COLO829 (cell line): Measurements from ENCODE around the gene SLC6A4.

Experiments used
- DNase-seq: peaks from one replicate; pipeline ENCODE4 v3.0.0; 2012; ENCODE audit warnings: low spot score

SLC6A4 gene

DNA sequence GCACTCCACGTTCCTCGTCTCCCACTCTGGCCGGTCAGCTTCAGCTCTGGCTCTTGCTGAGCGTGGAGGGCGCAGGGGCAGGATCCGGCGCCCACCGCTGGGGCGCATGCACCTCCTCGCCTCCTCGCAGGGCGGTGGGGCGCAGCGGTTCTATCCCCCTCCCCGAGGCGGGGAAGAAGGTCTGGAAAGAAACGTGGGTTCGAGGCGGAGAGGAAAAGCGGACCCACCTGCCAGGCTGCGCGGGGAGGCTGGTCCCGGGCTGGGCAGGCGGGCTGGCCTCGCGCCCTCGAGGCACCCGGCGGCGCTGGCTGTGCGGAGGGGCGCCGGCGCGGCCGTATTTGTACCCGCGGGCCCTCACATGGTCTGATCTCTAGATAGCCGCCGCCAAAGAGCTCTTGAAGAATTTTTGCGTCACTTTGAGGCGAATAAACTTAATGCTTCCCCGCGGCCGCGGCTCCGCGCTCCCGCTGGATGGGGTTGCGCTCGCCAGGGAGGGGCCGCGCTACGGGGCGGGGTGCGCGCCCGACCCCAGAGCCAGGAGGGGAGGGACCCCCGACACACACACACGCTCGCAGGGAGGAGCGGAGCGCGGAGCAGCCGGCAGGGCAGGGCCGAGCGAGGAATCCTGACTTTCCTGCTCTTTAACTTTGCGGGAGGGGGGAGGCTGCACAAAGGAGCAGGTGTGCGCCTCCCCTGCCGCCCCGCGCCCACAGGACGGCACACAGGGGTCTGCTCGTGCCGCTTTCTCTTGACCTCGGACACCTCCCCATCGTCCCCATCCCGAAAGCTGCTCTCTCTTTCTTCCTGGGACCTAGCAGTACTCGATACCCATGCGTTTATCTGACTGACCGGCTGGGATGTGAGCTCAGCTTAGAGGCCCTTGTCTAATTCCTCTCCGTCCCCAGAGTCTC, at the start of gene SLC6A4:
Gene SLC6A4 (minus strand): TSS at position 312 of the 911 bp plus-strand sequence. CDS start 13,739 bp downstream, outside the sequence.
- no peak for DNase-seq

DNA sequence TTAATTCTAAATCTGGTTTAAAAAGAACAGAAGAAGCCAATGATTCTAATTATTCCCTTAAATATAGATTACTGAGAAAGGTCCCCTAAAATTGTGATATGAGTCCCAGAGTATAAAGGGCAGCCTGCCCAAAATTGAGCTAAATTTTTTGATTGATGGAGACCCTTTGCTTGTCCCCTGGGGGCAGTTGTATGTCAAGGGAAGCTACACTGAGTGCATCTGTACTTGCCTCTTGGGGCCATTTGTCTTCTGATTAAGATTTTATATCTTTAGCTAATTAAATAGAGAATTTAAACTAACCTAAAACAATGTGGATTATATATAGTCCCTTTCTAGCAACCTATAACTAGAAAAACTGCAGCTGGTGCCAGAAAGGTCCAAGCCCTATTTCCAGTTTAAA, 43.7 kb upstream of the SLC6A4 start:
- no peak for DNase-seq

DNA sequence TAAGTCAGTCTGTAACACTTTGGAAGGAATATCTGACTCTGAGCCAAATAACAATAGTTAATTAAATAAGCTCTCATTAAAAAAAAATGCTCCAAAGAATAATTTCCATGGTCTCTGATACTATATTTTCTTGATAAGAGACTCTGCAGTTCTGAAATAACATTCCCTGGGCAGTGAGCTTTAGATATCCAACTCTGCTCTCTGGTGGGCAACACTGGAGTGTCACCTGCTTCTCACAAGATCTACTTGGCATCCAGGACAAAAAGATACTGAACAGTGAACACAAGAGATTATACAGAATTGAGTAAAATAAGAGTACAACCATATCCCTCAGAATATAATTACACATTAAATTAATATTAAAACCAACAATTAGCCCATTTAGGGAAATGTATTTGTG, 42.5 kb upstream of the SLC6A4 start:
- peak; percentile 39 for DNase-seq

DNA sequence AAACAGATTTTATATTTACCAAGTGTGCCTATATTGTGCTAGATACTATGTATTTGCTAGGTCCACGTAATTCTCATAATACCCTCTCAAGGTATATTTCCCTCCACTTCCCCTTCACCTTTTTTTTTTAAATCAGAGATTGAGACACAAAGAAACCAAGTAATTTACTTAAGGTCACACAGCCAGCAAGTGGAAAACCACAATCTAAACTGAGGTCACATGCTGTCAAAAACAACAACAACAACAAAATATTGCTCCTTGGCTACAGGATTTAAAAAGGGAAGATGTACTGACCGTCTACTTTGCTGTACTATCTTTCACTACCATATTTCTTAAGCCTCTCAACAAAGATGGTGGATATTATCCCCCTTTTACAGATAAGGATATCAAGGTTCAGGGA, 40.4 kb upstream of the SLC6A4 start:
- no peak for DNase-seq

DNA sequence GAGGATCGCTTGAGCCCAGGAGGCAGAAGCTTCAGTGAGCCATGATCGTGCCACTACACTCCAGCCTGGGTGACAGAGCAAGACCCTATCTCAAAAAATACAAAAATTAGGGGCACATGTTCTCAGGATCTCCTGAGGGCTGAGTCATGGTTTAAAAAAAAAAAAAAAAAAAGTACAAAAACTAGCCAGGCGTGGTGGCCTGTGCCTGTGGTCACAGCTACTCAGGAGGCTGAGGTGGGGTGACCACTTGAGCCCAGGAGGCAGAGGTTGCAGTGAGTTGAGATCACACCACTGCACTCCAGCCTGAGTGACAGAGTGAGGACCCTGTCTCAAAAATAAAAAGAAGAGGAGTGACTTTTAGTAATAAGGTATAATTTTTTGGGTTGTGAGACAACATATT, 39.4 kb upstream of the SLC6A4 start:
- no peak for DNase-seq

DNA sequence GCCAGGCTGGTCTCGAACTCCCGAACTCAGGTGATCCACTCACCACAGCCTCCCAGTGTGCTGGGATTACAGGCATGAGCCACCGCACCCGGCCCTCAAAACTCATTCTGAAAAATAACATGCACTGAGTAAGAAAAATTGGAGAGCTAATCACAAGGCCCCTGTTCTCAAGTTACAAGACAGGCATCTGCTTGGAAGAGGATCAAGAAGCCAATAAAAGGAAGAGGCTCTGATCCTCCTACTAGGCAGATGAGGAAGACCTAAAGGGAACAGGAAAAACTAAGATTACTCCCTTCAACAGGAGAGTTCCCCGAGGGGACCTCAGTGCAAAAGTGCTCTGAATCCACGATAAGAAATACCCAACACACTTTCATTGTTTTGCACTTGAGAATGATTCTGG, 37.9 kb upstream of the SLC6A4 start:
- DNase-seq: no peak

DNA sequence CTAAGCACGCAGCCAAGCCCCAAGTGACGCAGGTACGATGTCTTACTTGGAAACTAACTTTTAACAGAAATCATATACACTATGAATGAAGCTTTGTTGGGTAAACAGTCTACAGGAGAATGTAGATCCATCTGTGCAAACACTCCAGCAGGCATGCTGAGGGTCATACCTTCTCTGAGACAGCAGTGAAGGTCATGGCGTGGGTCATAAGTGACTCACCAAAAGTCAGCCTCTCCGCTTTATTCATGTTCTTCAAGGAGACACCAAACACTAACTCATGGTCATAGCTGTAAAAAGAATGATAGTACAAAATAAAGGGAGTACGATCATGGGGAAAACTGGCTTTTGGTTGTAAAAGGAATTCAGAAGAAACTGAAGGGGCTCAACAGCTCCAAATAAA, 35.6 kb upstream of the SLC6A4 start:
- DNase-seq: no peak

DNA sequence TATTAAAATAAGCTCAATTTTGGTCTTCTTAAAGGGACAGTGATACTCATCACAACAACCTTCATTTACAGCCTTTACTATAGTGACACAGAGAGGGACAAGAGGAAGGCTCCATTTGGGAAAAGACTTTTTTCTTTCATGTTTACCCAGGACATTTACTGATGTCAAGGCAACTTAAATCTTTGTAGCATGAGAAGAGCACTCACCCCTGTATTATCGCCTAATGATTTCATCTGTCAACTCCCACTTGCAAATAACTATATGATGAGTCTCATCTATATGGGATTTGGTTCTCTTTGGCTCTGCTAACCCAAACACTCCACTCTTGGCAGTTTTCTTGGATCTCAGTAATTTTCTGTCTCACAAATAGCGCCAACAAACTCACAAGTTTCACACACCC, 32.1 kb upstream of the SLC6A4 start:
- DNase-seq: no peak

DNA sequence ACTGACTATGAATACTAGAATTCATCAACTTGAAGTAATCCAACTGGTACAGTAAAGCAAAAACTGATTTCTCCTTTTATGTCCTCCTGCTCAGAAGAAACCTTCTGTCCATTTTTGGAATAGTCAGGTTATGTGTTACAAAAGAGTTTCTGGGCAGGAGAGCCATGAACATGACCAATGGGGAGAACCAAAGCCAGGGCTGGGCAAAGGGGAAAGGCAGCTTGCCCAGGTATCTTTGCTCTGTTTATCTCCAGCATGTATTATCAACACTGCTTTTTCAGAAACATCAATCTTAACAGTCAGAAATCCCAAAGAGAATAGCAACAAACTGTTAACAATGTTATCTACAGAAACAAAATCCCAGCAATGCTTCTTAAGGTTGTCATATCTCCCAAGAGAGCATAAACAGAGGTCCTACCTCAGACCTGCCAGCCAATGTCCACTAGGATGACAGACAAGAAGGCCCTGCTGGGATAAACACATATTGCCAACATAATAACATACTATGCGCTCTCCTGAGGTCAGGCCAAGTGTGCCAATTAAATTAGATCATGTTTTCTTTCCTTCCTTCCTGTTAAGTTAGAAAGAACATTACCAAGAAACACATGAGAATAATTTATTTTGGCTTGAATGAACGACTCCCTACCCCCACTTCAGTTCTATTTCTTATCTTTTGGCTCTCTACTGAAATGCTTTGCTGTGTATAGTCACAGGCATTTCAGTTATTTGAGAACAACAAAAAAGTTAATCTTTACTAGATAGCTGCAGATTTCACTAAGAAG, 28.2 kb upstream of the SLC6A4 start:
- no peak for DNase-seq

DNA sequence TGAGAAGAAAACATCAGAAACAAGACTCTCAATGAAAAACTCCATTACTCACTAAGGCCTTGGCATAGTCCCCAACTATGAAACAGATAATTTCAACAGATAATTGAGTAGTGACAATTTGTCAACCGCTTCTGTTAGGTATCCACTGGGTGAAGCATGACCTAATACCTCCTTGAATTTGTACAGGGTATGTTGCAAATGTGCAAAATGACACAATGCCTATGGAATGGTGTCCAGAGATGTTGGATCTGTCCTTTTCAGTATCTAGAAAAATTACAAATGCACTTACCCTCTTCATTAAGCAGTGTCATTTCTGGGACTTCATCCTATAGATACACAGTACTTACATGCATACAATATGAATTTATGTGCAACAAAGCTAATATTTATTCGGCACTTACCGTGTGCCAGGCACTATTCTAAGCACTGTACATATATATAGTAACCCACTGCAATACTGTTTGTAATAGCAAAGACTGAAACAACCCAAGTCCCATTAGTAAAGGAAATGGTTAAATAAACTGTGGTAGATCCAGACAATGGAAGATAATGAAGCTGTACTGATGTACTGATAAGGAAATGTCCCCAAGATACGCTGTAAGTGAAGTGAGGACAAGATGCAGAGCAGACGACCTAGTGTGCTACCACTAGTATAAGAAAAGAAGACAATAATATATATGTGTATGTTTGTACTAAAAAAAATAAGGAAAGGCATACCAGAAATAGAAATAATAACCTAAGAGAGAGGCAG, 21.4 kb upstream of the SLC6A4 start:
- DNase-seq: no peak

DNA sequence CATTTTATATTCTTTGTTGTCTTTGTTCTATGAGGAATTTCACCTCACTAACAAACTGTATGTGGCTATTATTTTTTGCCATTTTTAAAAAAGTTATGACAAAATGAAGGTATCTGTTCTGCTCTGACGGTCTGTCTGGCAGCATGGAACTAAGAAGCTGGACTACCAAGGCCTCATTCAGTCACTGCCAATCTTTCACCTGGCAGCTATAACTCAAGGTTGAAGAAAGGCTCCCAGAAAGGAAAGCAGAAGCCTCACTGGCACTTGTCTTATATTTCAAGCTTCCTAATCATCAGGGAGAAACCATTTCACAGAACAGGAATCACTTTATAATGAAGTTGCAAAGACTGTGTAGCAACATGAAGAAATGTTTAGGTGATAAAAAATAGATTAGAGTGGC, 18.7 kb upstream of the SLC6A4 start:
- DNase-seq: no peak

DNA sequence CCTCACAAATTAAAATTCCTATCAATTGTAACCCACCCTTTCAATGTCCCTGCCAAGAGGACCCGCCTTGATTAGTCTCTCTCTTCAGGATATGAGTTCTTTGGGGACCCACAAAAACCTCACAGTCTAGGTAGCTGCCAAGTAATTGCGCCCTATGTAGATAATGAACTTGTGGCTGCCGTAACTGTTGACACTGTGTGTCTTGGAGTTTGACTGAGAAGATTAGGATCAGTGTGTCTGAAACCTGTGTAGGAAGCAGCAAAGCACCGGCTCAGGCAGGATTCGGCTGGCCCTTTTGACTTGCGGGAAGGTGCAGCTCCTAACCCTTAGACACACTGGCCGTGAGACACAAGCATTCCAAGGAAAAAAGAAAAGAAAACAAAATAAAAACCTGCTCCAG, 17.8 kb upstream of the SLC6A4 start:
- DNase-seq: no peak

DNA sequence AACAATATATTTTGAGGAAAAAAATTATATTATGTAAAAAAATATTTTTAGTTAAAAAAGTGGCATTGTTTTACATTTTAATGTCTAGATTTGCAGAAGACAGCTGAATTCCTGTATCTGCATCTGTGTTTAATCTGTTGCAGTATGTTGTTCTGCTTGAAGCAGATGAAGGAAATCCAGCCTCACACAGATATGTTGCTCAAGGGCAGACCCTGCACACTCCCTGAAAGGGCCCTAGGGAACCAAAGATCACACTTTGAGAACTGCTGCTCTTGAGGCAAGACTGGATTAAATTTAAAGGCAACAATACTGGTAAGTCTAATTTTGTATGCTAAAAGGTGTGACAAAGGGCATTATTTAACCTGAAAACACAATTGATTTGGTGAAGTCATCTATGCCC, 16.4 kb upstream of the SLC6A4 start:
- no peak for DNase-seq

DNA sequence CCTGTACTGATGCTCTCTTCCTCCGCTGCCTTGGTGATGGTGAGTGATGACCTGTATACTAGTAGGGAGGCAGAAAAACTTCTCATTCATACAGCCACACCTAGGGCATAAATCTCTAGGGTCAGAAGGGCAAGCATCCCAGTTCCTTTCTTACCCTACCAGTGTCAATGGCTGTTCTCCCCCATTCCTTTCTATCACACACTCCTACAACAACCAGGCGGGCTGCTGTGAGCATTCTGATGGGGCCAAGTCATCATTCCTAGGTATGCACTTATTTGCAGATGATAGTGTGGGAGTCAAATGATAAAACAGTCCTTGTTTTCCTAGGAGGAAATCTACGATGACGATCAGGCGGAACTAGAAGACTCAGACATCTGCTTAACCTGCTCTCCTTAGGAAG, 14.0 kb upstream of the SLC6A4 start:
- no peak for DNase-seq

DNA sequence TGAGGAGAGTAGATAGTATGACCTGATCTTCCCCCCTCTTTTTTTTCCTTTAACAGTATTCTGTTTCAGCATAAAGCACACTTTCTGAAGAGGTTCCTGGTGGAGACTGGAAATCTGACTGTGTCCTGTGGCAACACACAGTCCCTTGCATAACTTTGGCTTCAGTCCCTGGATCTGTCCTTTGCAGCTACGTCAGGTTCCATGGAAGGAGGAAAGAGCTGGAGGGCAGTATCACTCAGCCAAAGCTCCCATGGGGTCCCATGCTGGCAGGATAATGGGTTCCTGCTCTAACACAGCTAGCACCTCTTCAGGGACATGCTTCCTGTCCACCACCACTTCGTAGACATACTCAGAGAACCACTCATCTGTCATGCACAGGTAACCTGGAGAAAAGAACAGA, 13.3 kb upstream of the SLC6A4 start:
- DNase-seq: no peak

DNA sequence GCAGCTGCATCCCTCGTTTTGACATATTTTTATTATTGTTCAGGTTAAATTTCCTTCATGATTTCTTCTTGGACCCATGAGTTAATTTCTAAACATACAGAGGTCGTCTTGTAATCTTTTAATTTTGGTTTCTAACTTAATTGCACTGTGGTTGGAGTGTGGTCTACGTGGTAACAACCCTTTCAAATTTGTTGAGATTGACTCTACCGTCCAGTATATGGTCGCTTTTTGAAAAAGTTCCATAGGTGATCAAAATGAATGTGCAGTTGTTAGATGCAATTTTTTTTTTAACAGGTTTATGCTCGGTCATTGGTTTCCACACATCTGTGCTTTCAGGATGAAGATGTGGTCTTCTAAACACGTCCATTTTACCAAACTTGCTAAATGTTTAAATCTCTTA, 11.0 kb upstream of the SLC6A4 start:
- DNase-seq: no peak

DNA sequence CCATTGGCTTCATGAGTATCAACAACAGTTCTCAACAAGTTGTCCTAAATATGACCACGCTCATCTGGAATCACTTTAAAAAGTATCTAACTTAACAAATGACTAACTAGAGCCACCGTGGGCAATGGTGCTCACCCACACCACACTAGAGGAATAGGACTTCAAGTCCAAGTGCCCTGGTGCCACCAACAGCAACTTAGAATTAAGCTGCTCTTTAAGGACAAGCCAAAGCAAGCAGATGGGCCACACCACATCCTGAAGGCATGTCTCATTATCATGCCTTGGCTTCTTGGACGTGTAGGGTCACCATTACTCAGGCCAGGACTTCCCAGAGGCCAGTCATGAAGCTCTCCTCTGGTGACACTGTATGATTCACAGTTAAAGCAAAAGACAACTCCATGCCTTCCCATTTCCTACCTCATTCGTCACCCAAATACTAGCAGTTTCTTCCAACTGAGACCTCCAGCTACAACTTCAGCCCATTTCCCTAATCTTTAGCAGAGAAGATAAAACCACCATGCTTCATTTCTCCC, 9.4 kb upstream of the SLC6A4 start:
- no peak for DNase-seq

DNA sequence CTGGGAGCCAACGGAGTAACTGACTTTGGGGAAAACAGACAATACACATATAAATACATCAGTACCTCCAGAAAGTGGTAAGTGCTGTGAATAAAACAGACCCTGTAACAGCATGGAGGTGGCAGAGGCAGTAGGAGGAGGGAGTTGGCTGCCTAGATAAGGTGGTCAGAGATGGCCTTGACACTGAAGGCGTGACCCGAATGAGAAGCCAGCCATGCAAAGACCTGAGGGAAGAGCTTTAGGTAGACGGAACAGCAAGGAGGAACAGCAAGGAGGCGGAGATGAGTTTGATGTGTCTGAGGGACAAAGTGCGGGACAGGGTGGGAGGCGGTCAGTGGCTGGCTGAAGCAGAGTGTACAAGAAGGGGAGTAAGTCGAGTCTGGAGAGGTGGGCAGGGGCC, 8.1 kb upstream of the SLC6A4 start:
- no peak for DNase-seq

DNA sequence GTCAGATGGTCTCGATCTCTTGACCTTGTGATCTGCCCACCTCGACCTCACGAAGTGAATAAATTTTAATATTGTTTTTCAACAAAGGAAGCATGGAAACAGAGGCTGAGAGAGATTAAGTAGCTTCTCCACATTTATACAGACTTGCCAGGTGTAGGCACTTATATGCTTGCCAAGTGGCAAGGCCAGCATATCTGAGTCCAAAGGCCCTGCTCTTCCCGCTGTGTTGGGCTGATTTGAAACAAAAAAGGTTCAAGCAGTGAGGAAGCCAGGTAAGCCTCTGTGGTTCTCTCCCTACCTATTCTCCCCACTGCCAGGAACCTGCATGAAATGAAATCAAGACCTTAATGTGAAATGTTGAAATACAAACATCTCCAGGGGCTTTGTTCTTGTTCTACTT, 7.5 kb upstream of the SLC6A4 start:
- no peak for DNase-seq

DNA sequence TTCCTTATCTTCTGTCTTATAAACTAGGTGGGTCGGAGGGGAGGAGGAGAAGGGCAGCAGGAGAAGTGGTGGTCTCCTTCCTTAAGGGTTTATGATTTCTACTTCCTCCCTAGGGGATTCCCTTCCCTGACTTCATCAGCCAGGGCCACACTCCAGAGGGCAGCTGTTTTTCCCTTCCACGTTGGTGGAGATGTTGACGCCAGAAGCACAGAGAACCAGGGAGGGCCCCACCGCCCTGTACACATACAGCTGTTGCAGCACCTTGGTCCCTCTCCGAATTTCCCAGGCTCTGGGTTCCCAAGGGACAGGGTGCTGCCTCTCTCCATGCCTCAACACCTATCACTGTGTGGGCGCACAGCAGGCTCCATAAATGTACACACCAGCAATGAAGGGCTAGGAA, 5.6 kb upstream of the SLC6A4 start:
- no peak for DNase-seq

DNA sequence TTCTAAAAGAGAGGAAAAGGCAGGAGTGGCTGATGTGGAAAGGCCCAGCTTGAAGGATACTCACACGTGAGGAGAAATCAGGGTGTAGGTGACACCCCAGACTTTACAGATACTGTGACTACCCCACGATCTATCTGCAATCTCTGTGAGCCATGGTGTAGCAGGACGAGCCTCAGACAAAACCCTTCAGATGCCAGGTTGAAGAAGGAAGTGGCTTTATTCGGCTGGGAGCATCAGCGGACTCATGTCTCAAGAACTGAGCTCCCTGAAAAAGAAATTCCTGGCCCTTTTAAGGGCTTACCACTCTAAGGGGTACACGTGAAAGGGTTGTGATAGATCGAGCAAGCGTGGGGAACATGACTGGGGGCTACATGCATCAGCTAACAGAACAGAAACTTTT, 4.7 kb upstream of the SLC6A4 start:
- no peak for DNase-seq

DNA sequence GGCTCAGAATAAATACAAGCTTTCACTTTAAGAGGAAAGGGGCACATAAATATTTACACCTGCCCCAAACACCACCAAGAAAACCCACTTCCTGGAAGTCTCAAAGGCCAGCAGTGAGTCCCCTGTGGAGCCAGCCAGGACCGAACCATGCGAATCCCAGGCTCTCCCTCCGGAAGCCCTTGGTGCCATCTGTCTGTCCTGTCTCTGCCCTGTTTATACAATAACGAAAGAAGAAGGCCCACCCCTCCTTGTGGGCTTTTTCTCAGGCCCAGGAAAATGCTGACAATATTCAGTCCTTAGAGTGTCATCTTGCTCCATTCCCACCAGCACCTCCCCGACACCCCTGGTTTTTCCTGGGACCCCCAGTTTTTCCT, 3.6 kb upstream of the SLC6A4 start:
- no peak for DNase-seq
